GM21526 (cell line): Measurements from ENCODE around the gene COG5.
A peak's percentile ranks its signal among the peaks of the same experiment; 100 is the strongest.
"Not testable (repeated sequence)": the region's sequence is repeated elsewhere in the genome, so short reads cannot be mapped to it uniquely, and the experiment has no call there.

Experiments used
- ATAC-seq: cut with Tn5 transposase; IDR thresholded peaks from one replicate; pipeline ENCODE4 v1.9.1; 2021; ENCODE audit warnings: moderate library complexity; ENCODE audit not compliant: unreplicated experiment, low FRiP score

The COG5 gene

DNA sequence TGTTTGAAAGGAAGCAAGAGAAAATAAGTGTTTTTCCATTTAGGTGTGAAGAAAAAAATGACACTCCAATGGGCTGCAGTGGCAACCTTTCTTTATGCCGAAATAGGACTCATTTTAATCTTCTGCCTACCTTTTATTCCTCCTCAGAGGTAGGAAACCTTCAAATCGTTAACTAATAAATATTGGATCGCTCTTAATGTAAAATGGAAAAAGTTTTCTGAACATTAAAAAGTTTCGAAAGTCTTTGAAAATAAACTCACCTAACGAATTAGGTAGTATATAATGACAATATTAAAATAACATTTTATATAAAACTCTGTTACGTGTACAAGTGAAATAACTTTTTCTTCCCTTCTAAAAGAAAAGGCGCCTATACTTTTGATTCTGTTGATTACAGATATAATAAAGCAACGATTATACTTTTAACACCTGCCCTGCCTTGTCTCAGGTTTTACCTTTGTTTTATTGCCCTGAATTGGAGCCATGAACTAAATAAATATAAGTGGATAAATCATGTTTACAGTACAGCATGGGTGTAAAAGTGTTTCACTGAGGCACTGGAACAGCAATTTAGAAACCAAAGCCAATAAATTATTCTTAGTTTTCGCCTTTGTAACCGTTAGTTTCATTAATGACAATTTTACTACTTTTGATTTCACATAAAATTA lies 17.1 kb upstream of the COG5 start:
- ATAC-seq, result no peak

DNA sequence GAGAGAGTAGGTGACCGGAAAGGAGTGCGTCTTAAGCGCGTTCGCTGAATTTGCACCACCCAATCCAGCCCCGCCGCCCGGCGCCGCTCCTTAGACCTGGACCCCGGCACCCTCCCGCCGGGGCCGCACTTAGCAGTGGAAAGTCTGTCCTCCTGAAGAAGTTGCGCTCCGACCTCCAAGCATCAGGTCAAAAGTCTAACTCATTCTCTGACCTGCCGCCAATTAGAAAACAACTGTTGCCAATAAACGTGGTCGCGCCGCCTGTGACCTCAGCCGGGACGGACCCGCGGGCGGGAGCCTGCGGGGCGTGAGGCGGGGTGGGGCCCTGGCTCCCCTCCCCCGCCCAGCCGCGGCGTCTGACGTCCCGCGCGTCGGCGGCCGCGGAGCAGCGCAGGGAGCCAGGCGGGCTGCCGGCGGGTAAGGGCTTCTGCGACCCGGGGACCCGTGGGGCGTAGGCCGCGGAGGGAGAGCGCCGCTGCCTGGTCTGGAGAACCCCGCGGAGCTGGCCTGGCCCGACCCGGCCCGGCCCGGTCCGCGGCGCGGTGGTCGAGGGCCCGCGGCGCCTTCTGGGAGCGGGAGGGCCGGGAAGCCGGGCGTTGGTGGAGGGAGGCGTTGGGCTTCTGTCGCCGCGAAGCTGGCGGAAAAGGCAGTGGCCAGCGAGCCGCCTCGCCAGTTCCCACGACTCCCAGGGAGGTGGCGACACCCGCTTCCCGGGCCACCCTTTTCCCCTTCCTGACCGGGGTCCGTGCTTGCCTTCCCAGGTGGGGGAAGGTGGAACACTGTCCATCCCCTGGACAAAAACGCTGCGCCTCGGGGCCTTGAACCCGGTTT lies 16.4 kb upstream of the COG5 start, which contains the start of gene BCAP29:
Gene BCAP29, plus strand, starts transcription at position 362 of the 831 bp plus-strand sequence. CDS start 527 bp downstream, outside the sequence.
- peak; percentile 88 for ATAC-seq

DNA sequence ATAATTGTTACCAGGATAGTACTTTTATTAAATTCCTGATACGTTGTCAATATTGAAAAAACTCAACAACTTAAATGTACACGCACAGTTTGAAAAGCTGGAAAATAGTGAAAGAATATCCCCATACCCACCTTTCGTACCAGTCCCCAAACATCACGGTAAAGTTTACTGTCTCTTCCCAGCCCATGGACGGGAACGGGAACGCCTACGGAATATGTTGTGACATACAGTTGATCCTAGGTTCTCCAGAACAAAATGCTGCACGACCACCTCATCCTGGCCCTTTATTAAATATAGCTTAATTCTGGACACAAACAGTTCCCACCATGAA lies 15.8 kb upstream of the COG5 start:
- ATAC-seq, result no peak

DNA sequence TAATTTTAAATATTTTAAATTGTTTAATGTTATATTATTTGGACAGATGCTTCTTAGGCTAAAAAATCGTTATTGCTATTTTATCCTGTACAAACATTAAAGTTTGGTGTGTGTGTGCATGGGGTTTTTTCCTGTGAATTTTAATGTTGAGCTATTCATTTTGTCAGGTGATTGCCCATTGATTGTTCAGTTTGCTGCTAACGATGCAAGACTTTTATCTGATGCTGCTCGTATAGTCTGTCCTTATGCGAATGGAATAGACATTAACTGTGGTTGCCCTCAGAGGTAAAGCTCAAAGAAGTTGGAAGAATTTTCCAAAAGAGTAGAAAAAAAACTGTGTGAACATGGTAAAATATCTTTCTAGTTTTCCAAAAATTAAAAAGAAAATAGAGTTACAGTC lies 9.8 kb upstream of the COG5 start:
- ATAC-seq, result no peak

DNA sequence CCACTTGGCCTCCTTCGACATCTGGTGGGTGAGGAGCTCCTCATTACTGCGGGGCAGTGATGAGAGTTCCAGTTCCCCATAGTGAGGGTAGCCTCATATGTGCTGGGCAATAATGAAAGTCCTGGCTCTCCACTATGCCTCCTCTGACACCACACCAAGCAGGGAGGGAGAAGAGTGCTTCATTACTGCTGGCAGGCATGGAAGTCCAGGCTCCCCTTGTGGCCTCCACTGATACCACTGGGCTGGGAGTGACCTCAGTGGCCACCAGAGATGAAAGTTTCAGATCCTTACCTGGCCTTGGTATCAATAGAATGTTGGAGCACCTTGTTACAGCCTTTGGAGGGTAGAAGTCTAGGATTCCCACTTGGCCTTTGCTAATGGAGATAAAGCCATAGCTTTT lies 6.6 kb upstream of the COG5 start:
- no peak for ATAC-seq

DNA sequence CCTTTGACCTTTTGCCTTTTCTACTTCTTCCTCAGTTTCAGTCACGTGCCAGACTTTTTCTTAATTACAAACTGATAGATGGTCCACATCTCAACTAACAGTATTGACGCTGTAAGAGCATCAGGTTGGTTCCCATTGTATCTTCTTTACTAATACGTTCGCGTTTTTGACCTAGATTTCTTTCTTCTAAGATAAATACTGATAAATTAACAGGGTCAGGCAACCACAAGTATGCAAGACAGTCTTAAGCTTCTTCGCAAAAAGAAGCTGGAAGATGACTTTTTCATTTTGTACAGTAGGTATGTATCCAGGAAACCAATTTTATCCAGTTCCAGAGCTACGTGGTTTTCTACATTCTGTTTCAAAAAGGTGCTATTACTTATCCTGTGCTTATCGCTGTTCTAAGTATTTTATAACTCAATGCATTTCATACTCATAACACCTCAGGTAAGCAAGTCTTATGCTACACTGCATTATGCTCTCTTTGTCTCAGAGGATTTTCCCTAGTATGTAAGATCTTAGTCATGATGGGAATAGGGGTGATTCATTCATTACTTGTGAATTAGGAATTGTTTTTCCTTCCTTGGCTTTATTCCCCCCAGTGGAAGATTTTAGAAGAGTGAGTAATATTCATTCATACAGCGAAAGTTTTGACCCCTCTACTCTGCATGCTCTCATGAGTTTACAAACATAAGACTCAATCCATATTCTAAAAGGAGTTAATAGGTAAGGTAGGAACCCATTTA lies 1.0 kb upstream of the COG5 start:
- no peak for ATAC-seq

DNA sequence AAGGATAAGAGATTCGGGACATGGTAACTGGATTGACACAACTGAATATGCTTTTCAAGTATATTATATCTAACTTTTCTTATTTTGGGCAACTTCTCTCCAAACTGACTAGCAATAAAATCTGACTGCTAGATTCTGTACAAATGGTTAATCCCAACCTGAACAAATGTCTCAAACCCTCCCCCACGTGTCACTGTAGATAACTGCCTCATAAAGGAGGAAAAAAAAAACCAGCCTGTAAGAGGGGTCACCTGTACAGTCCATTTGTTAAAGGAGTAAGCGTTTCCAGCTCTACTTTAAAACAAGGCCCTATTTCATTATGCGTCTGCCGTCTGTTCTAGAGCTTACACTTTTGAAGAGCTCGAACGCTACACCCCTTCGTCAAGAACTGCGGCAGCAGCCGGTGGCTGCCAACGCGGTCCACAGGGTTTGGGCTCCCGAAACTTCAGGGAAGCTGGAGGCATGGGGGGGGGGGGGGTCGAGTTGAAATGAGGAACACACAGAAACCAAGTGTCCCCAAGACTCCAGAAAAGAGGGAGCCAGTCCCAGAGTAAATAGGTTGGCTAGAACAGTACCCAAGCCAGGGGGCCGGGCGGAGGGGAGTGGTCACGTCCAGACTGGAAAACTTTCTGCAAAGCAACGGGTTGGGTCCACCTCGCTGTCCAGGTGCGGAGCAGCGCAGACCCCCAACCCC lies 492 bp downstream of the COG5 start:
- ATAC-seq, result peak; percentile 47

DNA sequence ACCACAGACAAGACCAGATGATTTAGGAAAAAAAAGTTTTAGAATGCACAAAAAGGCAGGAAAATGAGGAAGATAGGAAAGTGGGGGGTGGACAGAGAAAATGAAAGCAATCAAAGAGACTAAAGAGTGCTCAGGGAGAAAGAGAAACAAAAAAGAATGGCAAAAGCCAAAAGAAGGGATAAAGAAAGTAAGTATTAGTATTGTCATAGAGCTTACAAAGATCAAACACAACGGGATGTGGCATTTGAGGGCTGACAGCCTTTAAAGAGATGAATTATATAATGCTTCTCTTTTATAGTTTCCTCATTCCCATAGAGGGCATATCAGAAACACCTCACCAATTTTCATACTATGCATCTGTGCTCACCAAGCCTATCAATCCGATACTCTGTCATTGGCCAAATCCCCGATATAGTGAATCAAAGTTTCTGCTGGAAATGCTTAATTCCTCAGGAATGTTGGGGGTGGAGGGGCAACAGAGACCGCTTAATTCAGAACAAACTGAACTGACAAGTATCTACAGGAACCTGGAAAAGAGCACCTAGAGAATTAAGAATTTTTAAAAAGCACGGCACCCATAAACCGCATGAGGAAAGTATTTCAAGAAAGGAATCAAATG lies 2.7 kb downstream of the COG5 start:
- no peak for ATAC-seq

DNA sequence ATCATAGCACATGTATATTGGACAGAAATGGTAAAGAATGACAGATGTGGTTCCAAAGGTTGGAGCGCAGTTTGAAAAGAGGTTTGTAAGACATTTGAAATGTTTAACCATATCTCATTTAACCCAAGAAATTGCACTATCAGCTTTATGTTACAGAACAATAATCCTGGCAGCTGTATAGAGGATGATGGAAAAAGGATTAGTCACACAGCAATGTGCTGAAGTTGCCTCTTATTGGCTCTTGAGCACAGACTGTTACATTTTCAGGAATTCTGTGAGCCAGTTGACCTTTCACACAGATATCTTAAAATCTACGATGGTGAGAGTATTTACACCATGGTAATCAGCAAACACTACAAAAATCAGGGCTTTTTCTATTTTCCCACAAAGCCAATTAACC lies 3.9 kb downstream of the COG5 start:
- ATAC-seq, result no peak

DNA sequence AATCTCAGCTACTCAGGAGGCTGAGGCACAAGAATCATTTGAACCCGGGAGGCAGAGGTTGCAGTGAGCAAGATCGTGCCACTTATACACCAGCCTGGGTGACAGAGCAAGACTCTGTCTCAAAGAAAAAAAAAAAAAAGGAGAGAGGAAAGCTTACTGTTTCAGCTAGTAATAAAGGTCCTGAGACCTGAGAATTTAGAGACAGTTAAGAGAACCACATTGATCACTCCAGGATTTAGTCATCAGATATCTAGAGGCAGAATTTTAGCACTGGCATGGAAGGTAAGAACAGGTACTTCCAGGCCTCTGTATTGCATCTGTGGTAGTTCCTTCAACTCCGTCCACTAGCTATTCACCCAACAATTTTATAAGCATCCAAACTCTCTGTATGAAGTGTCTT lies 7.8 kb downstream of the COG5 start:
- no peak for ATAC-seq

DNA sequence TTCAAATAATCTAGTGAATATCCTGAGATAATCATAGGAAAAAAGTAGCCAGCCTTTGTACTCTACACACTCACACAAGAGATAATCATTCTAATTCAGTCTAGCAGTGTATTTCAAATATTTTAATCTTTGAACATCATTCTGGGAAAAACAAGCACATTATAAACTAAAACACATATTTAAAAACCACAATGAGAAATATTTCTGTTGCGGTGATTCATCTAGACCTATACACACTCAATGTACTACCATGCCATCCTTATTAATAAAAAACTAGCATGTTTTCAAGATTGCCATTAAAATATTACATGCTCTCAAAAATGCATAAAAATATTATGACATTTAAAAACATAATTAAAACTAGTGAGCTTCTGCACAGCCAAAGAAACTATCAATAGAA lies 11.8 kb downstream of the COG5 start:
- no peak for ATAC-seq

DNA sequence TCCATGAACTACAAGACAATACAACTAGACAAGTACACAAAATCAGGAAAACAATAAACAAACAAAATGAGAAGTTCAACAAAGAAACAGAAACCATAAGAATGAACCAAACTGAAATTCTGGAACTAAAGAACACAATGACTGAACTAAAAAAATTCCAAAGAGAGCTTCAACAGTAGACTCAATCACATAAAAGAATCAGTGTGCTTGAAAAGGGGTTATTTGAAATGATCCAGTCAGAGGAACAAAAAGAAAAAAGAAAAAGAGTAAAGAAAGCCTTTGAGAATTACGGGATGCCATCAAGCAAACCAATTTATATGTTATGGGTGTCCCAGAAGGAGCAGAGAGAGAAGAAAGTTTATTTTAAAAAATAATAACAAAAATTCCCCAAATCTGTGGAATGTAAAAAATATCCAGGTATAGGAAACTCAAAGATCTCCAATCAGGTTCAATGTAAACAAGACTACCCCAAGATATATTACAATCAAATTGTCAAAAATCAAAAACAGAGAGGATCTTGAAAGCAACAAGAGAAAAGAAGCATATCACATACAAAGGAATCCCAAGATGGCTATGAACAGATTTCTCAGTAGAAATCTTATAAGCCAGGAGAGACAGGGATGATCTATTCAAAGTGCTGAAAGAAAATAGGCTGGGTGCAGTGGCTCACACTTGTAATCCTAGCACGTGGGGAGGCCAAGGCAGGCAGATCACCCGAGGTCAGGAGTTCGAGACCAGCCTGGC lies 18.7 kb downstream of the COG5 start:
- ATAC-seq, result no peak

DNA sequence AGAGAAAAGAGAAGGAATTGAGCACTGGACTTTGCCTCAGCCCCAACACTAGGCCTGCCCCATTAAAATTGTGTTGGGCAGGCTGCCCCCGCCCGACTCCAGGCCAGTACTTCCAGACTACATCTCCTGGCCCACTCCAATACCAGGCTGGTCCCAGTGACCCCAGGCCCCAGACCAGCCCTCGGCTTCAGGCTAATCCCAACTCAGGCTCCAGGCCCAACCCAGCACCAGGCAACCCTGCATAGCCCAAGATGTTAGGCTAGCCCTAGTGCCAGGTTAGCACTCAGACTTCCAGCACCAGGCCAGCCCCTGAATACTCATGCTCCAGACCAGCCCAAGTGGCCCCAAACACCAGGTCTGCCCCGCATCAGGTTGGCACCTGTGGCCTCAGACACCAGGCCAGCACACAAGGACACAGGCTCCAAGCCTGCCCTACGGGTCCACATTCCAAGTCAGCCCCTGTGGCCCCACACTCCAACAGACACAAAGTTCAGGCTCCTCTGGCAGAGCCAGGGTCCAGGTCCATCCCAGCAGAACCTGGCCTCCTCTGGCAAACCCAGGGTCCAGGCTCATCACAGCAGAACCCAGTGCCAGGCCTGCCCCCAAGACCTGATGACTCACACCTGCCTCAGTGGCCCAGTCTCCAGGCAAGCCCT lies 20.3 kb downstream of the COG5 start:
- no peak for ATAC-seq

DNA sequence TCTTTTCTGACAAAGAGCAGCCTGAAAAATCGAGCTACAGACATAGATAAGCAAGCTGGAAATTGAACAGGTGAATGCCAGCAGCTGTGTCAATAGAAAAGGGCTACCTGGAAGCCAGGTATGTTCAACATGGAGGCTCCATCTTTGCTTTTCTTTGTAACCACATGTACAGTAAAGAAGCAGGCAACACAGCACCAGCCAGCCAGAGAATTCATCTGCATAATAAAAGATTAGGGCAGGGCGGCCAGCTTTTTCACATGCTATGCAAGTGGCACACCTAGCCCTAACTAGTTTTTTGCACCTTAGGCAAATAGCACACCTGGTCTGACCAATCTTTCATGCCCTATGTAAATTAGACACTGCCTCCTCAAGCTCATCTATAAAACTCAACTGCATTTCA lies 25.7 kb downstream of the COG5 start:
- no peak for ATAC-seq

DNA sequence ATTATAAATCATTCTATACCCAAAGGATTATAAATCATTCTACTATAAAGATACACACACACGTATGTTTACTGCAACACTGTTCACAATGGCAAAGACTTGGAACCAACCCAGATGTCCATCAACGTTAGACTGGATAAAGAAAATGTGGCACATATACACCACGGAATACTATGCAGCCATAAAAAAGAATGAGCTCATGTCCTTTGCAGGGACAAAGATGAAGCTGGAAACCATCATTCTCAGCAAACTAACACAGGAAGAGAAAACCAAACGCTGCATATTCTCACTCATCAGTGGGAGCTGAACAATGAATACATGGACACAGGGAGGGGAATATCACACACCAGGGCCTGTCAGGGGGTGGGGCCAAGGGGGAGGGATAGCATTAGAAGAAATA lies 26.5 kb downstream of the COG5 start:
- ATAC-seq, result not testable (repeated sequence)

DNA sequence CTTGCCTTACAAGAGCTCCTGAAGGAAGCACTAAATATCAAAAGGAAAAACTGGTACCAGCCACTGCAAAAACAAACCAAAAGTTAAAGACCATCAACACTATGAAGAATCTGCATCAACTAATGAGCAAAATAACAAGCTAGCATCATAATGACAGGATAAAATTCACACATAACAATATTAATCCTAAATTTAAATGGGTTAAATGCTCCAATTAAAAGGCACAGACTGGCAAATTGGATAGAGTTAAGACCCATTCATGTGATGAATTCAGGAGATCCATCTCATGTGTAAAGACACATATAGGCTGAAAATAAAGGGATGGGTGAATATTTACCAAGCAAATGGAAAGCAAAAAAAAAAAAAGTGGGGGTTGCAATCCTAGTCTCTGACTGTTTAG lies 29.6 kb downstream of the COG5 start:
- no peak for ATAC-seq

DNA sequence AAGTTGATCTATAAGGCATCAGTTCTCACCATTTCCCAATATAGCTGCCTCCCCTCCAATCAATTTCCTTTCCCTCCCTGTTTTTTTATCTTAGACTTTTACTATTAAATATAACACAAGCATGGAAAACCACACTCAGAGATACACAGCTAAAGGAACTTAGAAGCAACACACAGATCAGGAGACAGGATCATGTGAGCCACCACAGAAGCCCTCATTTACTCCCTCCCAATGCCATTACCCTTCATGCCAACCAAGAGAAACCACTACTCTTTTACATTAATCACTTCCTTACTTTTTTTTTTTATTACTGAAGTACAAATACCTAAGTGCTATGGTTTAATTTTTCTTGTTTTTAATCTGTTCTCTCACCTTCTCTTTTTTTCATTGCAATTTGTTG lies 33.0 kb downstream of the COG5 start:
- no peak for ATAC-seq

DNA sequence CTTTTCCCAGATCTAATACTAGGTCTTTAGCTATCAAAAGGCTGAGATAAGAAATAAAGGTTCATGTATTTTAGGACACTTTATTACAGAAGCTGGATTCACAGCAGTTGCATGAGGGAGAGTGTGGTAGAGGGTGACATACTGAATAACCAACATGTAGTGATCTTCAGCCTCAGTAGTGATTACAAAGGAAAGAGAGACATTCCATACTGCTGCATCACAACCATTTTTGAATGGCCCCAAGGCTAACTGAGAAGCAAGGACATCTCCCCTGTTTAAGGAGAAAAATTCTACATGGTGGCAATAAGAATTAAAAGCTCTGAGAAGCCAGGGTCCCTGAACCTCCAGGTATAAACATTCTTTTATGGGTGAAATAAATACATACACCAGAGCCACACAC lies 35.3 kb downstream of the COG5 start:
- ATAC-seq, result no peak

DNA sequence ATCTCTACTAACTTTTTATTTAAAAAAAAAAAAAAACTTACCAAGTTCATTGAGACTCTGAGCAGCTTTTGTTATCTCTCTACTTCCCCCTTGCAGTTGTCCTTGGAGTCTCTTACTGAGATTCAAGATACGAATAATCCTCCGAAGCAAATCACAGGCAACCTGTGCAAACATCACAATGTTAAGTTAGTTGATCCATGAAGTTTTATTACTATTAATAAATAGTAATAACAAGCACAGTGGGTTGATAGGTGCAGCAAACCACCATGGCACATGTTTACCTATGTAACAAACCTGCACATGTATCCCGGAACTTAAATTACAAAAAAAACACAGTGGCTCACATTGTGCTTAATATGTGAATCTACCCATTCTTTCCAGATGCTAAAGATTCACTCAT lies 36.5 kb downstream of the COG5 start:
- ATAC-seq, result no peak
